ENCODE data around the gene RNF126.

The RNF126 gene

DNA sequence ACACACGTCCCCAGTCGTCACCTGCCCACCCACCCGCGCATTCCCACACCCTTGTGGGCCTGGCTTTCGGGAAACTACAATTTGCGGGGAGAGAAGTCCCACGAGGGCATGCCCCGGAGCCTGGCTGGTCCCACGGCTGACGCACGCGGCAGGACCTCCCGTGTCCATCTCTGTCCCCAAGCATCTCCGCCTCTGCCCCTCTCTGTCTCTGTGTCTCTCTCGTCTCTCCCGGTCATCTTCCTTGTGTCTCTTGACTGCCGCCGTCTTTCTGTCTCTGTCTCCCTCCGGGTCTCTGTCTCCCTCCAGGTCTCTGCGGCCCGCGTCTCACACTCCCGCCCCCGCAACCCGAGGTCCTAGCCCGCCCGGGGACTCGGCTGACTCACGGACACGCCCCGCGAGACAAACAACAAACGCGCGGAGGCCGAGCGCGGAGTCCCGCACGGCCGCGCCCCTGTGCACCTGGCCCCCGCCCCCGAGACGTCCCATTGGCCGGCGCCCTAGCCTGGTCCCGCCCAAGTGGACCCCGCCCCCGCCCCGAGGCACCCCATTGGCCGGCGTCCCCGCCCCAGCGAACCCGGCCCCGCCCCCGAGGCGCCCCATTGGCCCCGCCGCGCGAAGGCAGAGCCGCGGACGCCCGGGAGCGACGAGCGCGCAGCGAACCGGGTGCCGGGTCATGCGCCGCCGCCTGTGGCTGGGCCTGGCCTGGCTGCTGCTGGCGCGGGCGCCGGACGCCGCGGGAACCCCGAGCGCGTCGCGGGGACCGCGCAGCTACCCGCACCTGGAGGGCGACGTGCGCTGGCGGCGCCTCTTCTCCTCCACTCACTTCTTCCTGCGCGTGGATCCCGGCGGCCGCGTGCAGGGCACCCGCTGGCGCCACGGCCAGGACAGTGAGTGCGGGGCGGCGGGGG lies 23.5 kb downstream of the RNF126 start, which contains the start of gene FGF22:
Gene FGF22 (plus strand): TSS at position 627 of the 908 bp plus-strand sequence. CDS start 47 bp downstream, at position 674.
- TF ChIP-seq EGR1 (IDR thresholded peaks at IDR 0.05) = peak; percentile 96
- no peak for TF ChIP-seq ZBTB7A (IDR thresholded peaks at IDR 0.05; ENCODE audit: low read depth)
- TF ChIP-seq EP300 (IDR thresholded peaks at IDR 0.05; ENCODE audit: borderline replicate concordance) = peak; percentile 42; the same call in 1 of the 2 replicates
- TF ChIP-seq, protein P1, sequence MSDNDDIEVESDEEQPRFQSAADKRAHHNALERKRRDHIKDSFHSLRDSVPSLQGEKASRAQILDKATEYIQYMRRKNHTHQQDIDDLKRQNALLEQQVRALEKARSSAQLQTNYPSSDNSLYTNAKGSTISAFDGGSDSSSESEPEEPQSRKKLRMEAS (IDR thresholded peaks at IDR 0.05) = 0 out of 2 replicates have a peak, but pooled peaks have one; percentile 18
- no peak for TF ChIP-seq NFIC (IDR thresholded peaks at IDR 0.05)
- TF ChIP-seq, protein P2, sequence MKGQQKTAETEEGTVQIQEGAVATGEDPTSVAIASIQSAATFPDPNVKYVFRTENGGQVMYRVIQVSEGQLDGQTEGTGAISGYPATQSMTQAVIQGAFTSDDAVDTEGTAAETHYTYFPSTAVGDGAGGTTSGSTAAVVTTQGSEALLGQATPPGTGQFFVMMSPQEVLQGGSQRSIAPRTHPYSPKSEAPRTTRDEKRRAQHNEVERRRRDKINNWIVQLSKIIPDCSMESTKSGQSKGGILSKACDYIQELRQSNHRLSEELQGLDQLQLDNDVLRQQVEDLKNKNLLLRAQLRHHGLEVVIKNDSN (IDR thresholded peaks at IDR 0.05) = no peak; the same call in 1 of the 2 replicates
- 0 out of 2 replicates have a peak, but pooled peaks have one; percentile 38 for TF ChIP-seq TCF12 (IDR thresholded peaks at IDR 0.05; ENCODE audit: low read depth)

DNA sequence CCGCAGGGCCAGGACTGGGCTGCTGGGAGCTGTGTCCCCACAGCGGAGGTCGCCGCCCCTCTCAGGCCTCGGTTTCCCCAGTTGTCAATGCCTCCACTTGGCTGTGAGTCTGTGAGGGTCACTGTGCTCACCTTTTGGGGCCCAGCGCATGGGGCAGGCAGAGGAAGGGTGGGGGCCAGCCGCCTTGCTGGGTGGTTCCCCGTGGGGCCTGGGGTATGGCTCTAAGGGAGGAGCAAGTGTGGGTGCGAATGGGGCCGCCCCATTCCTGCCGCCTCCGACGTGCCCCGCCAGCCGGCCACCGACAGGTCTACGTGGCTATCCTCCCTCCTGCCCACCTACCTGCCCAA lies 24.1 kb downstream of the RNF126 start:
- TF ChIP-seq EGR1 (IDR thresholded peaks at IDR 0.05) (no peak), RAD21 (IDR thresholded peaks at IDR 0.05; ENCODE audit: low read depth) (no peak), CREB1 (IDR thresholded peaks at IDR 0.05; ENCODE audit: low read depth) (no peak), ZBTB7A (IDR thresholded peaks at IDR 0.05; ENCODE audit: low read depth) (no peak), TAF1 (IDR thresholded peaks at IDR 0.05; ENCODE audit: low read depth) (no peak), FOXM1 (IDR thresholded peaks at IDR 0.05; ENCODE audit: borderline replicate concordance, low read depth) (no peak), CEBPB (IDR thresholded peaks at IDR 0.05) (no peak), TCF12 (IDR thresholded peaks at IDR 0.05; ENCODE audit: low read depth) (no peak), TEAD4 (IDR thresholded peaks at IDR 0.05) (no peak), EP300 (IDR thresholded peaks at IDR 0.05; ENCODE audit: borderline replicate concordance) (no peak), YY1 (IDR thresholded peaks at IDR 0.05; ENCODE audit: low read depth) (no peak), NFIC (IDR thresholded peaks at IDR 0.05) (no peak)
- TF ChIP-seq, protein P3, sequence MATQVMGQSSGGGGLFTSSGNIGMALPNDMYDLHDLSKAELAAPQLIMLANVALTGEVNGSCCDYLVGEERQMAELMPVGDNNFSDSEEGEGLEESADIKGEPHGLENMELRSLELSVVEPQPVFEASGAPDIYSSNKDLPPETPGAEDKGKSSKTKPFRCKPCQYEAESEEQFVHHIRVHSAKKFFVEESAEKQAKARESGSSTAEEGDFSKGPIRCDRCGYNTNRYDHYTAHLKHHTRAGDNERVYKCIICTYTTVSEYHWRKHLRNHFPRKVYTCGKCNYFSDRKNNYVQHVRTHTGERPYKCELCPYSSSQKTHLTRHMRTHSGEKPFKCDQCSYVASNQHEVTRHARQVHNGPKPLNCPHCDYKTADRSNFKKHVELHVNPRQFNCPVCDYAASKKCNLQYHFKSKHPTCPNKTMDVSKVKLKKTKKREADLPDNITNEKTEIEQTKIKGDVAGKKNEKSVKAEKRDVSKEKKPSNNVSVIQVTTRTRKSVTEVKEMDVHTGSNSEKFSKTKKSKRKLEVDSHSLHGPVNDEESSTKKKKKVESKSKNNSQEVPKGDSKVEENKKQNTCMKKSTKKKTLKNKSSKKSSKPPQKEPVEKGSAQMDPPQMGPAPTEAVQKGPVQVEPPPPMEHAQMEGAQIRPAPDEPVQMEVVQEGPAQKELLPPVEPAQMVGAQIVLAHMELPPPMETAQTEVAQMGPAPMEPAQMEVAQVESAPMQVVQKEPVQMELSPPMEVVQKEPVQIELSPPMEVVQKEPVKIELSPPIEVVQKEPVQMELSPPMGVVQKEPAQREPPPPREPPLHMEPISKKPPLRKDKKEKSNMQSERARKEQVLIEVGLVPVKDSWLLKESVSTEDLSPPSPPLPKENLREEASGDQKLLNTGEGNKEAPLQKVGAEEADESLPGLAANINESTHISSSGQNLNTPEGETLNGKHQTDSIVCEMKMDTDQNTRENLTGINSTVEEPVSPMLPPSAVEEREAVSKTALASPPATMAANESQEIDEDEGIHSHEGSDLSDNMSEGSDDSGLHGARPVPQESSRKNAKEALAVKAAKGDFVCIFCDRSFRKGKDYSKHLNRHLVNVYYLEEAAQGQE (IDR thresholded peaks at IDR 0.05; ENCODE audit: low read depth) = no peak
- TF ChIP-seq, protein P1 (IDR thresholded peaks at IDR 0.05) = no peak
- TF ChIP-seq, protein P2 (IDR thresholded peaks at IDR 0.05) = no peak

DNA sequence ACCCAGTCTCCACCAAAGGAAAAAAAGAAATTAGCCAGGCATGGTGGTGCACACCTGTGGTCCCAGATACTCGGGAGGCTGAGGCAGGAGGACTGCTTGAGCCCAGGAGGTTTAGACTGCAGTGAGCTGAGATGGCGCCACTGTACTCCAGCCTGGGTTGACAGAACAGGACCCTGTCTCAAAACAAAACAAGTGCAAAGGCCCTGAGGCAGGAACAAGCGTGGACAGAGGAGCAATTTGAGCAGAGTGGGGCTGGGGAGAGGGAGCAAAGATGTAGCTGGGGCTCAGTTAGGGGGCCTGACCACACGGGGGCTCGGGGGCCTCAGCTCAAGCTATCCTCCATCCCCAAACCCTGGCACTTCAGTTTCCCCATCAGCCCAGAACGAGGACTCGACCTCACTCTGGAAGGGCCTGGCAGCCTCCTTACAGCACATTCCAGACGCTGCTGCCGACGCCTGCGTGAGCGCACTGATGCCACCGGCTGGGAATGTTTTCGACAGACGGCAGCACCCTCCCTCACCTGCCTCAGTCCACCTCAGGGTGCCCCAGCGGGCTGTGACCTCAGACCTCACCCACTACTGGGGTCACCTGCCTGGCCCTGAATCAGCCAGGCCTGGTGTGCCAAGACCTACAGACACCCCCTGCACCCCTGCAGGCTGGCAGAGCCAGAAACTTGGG lies 27.9 kb downstream of the RNF126 start:
- TF ChIP-seq EP300 (IDR thresholded peaks at IDR 0.05; ENCODE audit: borderline replicate concordance) (peak; percentile 51; the same call in 1 of the 2 replicates), CREB1 (IDR thresholded peaks at IDR 0.05; ENCODE audit: low read depth) (no peak), TCF12 (IDR thresholded peaks at IDR 0.05; ENCODE audit: low read depth) (peak; percentile 61), FOXM1 (IDR thresholded peaks at IDR 0.05; ENCODE audit: borderline replicate concordance, low read depth) (no peak), TEAD4 (IDR thresholded peaks at IDR 0.05) (peak; percentile 50; the same call in 1 of the 2 replicates), RAD21 (IDR thresholded peaks at IDR 0.05; ENCODE audit: low read depth) (no peak), TAF1 (IDR thresholded peaks at IDR 0.05; ENCODE audit: low read depth) (no peak)
- TF ChIP-seq, protein P2 (IDR thresholded peaks at IDR 0.05) = no peak
- TF ChIP-seq, protein P1 (IDR thresholded peaks at IDR 0.05) = no peak

DNA sequence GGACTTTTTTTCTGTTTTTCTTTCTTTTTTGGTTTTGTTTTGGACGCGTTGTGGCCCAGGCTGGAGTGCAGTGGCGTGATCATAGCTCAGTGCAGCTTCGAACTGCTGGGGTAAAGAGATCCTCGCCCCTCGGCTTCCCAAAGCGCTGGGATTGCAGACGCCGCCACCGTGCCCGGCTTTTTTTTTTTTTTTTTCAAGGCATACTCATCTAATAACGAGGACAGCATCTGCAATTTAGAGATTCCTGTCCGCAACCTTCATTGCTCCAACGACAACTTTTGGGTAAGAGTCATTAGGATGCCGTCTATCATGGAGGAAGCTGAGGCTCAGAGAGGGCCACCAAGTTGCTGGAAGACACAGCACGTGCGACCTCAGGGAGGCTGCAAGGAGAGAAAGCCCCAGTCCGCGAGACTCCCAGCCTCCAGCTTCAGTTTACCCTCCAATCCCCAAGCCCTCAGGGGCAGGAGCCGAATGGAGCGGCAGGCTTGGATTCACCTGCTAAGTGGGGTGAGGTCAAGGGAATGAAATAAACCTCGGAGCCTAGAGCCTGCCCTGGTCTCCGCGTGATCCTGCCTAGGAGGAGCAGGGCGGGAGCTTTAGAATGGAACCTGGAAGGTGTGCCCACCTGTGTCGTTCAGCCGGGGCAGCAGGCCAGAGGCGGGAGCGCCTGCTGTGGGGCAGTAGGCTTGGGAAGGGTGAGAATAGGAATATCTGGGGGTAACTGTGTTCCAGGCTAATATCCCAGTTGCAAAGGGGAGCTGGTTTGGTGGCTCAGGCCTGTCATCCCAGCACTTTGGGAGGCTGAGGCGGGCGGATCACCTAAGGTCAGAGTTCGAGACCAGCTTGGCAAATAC lies 29.0 kb downstream of the RNF126 start:
- TF ChIP-seq TCF12 (IDR thresholded peaks at IDR 0.05; ENCODE audit: low read depth) (no peak), FOXM1 (IDR thresholded peaks at IDR 0.05; ENCODE audit: borderline replicate concordance, low read depth) (no peak), CREB1 (IDR thresholded peaks at IDR 0.05; ENCODE audit: low read depth) (no peak), TEAD4 (IDR thresholded peaks at IDR 0.05) (no peak), EGR1 (IDR thresholded peaks at IDR 0.05) (no peak), ZBTB7A (IDR thresholded peaks at IDR 0.05; ENCODE audit: low read depth) (no peak), TAF1 (IDR thresholded peaks at IDR 0.05; ENCODE audit: low read depth) (no peak), RAD21 (IDR thresholded peaks at IDR 0.05; ENCODE audit: low read depth) (no peak), NFIC (IDR thresholded peaks at IDR 0.05) (no peak), CEBPB (IDR thresholded peaks at IDR 0.05) (no peak), EP300 (IDR thresholded peaks at IDR 0.05; ENCODE audit: borderline replicate concordance) (no peak), YY1 (IDR thresholded peaks at IDR 0.05; ENCODE audit: low read depth) (no peak)
- TF ChIP-seq, protein P3 (IDR thresholded peaks at IDR 0.05; ENCODE audit: low read depth) = no peak
- TF ChIP-seq, protein P2 (IDR thresholded peaks at IDR 0.05) = no peak
- TF ChIP-seq, protein P1 (IDR thresholded peaks at IDR 0.05) = no peak

Data from Ishikawa (cell line).